ENCODE data around the gene KAZN.

KAZN gene

DNA sequence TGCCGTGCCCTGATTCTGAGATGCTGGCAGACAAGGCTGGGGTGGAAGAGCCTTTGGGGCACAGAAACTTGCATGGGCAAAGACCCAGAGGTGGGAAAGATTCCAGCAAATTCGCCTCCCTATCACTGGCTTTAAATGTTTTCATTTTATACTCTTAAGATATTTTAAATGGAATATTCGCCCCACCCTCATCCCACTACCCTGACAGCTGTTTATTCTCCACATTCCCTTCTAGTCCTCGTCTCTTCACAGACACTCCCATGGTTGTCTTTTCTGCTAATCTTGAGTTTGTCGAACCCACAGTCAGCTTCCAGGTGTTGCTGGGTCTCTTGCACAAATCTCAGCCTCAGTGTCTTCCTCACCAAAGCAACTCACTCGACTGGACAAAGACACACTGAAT, 245.0 kb downstream of the KAZN start:
- ChIA-PET POLR2A (no interaction called here), CTCF (interaction anchor here (1.2 kb wide), 1 partner anchor 227 kb away, joined by 3 read pairs; no protein-coding TSS in a partner anchor)
- Histone ChIP-seq H3K4me3 (ENCODE audit: low read depth, low read length) (no peak overlapping the region), H3K36me3 (ENCODE audit: control insufficient read depth in 2 of 2, insufficient read depth in 1 of 2, low read length in 2 of 2) (no peaks in the 10 kb centered on the region), H3K27ac (ENCODE audit: extremely low read depth, low read depth, low read length) (no peak overlapping the region), H3K9me3 (ENCODE audit: control insufficient read depth, insufficient read depth, low read depth, low read length) (no peaks in the 10 kb centered on the region), H3K4me1 (ENCODE audit: control insufficient read depth, insufficient read depth, low read length) (no peaks in the 10 kb centered on the region)
- no peak for TF ChIP-seq ZNF48 (tag by site-specific recombination; IDR thresholded peaks at IDR 0.05)
- no peak for TF ChIP-seq ZNF776 (tag by site-specific recombination; IDR thresholded peaks at IDR 0.05; ENCODE audit: borderline replicate concordance)
- TF ChIP-seq, protein P1, sequence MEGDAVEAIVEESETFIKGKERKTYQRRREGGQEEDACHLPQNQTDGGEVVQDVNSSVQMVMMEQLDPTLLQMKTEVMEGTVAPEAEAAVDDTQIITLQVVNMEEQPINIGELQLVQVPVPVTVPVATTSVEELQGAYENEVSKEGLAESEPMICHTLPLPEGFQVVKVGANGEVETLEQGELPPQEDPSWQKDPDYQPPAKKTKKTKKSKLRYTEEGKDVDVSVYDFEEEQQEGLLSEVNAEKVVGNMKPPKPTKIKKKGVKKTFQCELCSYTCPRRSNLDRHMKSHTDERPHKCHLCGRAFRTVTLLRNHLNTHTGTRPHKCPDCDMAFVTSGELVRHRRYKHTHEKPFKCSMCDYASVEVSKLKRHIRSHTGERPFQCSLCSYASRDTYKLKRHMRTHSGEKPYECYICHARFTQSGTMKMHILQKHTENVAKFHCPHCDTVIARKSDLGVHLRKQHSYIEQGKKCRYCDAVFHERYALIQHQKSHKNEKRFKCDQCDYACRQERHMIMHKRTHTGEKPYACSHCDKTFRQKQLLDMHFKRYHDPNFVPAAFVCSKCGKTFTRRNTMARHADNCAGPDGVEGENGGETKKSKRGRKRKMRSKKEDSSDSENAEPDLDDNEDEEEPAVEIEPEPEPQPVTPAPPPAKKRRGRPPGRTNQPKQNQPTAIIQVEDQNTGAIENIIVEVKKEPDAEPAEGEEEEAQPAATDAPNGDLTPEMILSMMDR (tag by site-specific recombination; IDR thresholded peaks at IDR 0.05), result no peak
- no peak for TF ChIP-seq SP2 (tag by site-specific recombination; IDR thresholded peaks at IDR 0.05)
- no peak for TF ChIP-seq ZNF23 (tag by site-specific recombination; IDR thresholded peaks at IDR 0.05; ENCODE audit: borderline replicate concordance)
- TF ChIP-seq ZNF501 (tag by site-specific recombination; IDR thresholded peaks at IDR 0.05), result no peak
- no peak for TF ChIP-seq GLI4 (tag by site-specific recombination; IDR thresholded peaks at IDR 0.05)
- no peak for TF ChIP-seq ZNF302 (tag by site-specific recombination; IDR thresholded peaks at IDR 0.05; ENCODE audit: low read depth)
- no peak for TF ChIP-seq ZNF785 (tag by site-specific recombination; IDR thresholded peaks at IDR 0.05)
- TF ChIP-seq, protein P2, sequence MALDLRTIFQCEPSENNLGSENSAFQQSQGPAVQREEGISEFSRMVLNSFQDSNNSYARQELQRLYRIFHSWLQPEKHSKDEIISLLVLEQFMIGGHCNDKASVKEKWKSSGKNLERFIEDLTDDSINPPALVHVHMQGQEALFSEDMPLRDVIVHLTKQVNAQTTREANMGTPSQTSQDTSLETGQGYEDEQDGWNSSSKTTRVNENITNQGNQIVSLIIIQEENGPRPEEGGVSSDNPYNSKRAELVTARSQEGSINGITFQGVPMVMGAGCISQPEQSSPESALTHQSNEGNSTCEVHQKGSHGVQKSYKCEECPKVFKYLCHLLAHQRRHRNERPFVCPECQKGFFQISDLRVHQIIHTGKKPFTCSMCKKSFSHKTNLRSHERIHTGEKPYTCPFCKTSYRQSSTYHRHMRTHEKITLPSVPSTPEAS (tag by site-specific recombination; IDR thresholded peaks at IDR 0.05), result no peak
- TF ChIP-seq RBAK (tag by site-specific recombination; IDR thresholded peaks at IDR 0.05), result no peak
- TF ChIP-seq ZNF433 (tag by site-specific recombination; IDR thresholded peaks at IDR 0.05; ENCODE audit: low read depth), result no peak
- TF ChIP-seq ZFHX2 (tag by site-specific recombination; conservative IDR thresholded peaks at IDR 0.05), result no peak
- no peak for TF ChIP-seq ZBTB8A (tag by site-specific recombination; IDR thresholded peaks at IDR 0.05)
- no peak for TF ChIP-seq ZNF777 (tag by site-specific recombination; IDR thresholded peaks at IDR 0.05; ENCODE audit: borderline replicate concordance)

DNA sequence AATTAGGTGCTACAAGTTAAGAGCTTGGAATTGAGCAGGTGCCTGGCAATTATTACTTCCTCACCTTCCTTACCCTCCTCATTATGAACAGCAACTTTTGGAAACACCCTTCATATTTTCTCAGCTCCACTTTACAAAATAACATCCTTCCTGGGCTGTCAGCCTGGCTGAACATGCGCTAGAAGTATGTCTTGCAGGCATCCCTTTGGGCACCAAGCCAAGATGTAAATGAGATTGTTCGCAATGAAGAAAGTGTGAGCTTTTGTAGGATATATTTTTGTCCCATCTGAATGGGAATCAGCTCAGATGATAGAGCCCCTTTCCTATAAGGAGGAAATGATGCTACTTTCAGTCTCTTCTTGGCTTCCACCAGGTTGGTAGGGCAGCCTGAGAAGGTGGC, 245.9 kb downstream of the KAZN start:
- Histone ChIP-seq H3K4me3 (ENCODE audit: low read depth, low read length) (no peak overlapping the region), H3K9me3 (ENCODE audit: control insufficient read depth, insufficient read depth, low read depth, low read length) (no peaks in the 10 kb centered on the region), H3K27ac (ENCODE audit: extremely low read depth, low read depth, low read length) (no peak overlapping the region), H3K36me3 (ENCODE audit: control insufficient read depth in 2 of 2, insufficient read depth in 1 of 2, low read length in 2 of 2) (no peaks in the 10 kb centered on the region), H3K4me1 (ENCODE audit: control insufficient read depth, insufficient read depth, low read length) (no peaks in the 10 kb centered on the region)
- ChIA-PET POLR2A (no interaction called here), CTCF (interaction anchor here (0.6 to 1.2 kb wide), 2 partner anchors 228 to 460 kb away, joined by 3 read pairs; no protein-coding TSS in a partner anchor)
- TF ChIP-seq REPIN1 (tag by site-specific recombination; IDR thresholded peaks at IDR 0.05; ENCODE audit: low read depth), result no peak
- TF ChIP-seq, protein P3, sequence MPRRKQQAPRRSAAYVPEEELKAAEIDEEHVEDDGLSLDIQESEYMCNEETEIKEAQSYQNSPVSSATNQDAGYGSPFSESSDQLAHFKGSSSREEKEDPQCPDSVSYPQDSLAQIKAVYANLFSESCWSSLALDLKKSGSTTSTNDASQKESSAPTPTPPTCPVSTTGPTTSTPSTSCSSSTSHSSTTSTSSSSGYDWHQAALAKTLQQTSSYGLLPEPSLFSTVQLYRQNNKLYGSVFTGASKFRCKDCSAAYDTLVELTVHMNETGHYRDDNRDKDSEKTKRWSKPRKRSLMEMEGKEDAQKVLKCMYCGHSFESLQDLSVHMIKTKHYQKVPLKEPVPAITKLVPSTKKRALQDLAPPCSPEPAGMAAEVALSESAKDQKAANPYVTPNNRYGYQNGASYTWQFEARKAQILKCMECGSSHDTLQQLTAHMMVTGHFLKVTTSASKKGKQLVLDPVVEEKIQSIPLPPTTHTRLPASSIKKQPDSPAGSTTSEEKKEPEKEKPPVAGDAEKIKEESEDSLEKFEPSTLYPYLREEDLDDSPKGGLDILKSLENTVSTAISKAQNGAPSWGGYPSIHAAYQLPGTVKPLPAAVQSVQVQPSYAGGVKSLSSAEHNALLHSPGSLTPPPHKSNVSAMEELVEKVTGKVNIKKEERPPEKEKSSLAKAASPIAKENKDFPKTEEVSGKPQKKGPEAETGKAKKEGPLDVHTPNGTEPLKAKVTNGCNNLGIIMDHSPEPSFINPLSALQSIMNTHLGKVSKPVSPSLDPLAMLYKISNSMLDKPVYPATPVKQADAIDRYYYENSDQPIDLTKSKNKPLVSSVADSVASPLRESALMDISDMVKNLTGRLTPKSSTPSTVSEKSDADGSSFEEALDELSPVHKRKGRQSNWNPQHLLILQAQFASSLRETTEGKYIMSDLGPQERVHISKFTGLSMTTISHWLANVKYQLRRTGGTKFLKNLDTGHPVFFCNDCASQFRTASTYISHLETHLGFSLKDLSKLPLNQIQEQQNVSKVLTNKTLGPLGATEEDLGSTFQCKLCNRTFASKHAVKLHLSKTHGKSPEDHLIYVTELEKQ (tag by site-specific recombination; IDR thresholded peaks at IDR 0.05; ENCODE audit: borderline replicate concordance), result no peak
- TF ChIP-seq ZNF391 (tag by site-specific recombination; IDR thresholded peaks at IDR 0.05; ENCODE audit: borderline replicate concordance, low read depth), result no peak
- TF ChIP-seq MYNN (tag by site-specific recombination; IDR thresholded peaks at IDR 0.05; ENCODE audit: borderline replicate concordance), result no peak
- no peak for TF ChIP-seq YY2 (tag by site-specific recombination; IDR thresholded peaks at IDR 0.05)
- no peak for TF ChIP-seq MZF1 (tag by site-specific recombination; IDR thresholded peaks at IDR 0.05; ENCODE audit: borderline replicate concordance)
- no peak for TF ChIP-seq PRDM1 (tag by site-specific recombination; IDR thresholded peaks at IDR 0.05)
- TF ChIP-seq, protein P4, sequence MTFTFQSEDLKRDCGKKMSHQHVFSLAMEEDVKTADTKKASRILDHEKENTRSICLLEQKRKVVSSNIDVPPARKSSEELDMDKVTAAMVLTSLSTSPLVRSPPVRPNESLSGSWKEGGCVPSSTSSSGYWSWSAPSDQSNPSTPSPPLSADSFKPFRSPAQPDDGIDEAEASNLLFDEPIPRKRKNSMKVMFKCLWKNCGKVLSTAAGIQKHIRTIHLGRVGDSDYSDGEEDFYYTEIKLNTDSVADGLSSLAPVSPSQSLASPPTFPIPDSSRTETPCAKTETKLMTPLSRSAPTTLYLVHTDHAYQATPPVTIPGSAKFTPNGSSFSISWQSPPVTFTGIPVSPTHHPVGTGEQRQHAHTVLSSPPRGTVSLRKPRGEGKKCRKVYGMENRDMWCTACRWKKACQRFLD (tag by site-specific recombination; IDR thresholded peaks at IDR 0.05), result no peak
- no peak for TF ChIP-seq ZNF24 (tag by site-specific recombination; IDR thresholded peaks at IDR 0.05)
- TF ChIP-seq, protein P5, sequence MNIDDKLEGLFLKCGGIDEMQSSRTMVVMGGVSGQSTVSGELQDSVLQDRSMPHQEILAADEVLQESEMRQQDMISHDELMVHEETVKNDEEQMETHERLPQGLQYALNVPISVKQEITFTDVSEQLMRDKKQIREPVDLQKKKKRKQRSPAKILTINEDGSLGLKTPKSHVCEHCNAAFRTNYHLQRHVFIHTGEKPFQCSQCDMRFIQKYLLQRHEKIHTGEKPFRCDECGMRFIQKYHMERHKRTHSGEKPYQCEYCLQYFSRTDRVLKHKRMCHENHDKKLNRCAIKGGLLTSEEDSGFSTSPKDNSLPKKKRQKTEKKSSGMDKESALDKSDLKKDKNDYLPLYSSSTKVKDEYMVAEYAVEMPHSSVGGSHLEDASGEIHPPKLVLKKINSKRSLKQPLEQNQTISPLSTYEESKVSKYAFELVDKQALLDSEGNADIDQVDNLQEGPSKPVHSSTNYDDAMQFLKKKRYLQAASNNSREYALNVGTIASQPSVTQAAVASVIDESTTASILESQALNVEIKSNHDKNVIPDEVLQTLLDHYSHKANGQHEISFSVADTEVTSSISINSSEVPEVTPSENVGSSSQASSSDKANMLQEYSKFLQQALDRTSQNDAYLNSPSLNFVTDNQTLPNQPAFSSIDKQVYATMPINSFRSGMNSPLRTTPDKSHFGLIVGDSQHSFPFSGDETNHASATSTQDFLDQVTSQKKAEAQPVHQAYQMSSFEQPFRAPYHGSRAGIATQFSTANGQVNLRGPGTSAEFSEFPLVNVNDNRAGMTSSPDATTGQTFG (tag by site-specific recombination; IDR thresholded peaks at IDR 0.05; ENCODE audit: borderline replicate concordance), result no peak
- no peak for TF ChIP-seq ZNF747 (tag by site-specific recombination; IDR thresholded peaks at IDR 0.05)

Data from HEK293 (cell line).